ENCODE data around the gene PFKFB4. TPM values are rescaled to one million over a fixed set of nuclear protein-coding genes. Genes with fewer than 3 reads are reported as not detected.
A peak's percentile ranks its signal among the peaks of the same experiment; 100 is the strongest.

PFKFB4 gene
- total RNA-seq, 1 donor from 2014 or later, result 40.3 TPM

DNA sequence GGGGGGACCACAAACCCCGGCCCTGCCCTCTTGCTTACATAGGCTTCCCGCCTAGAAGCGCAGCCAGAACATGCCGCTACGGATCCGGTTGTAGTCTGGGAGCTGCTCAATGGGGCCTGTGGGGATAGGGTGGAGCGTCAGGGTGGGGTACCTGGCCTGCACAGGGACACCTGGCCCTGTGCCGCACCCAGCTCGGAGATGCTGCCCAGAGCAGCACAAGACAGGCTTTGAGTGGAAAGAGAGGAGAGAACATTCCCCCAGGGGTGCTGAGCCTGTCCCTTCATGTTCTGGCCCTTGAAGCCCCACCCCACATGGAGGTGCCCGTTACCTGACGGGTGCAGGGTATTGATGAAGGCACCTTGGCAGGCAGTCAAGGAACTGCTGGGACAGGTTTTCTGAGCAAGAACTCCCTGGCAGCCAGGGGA is 42.5 kb upstream of the PFKFB4 start:
- Mint-ChIP-seq H3K4me3 (ENCODE audit: unreplicated experiment) (no peak overlapping the region), H3K27me3 (ENCODE audit: unreplicated experiment) (peaks cover 11% of the 10 kb centered on the region), H3K4me1 (ENCODE audit: low read depth, unreplicated experiment) (peaks cover 12% of the 10 kb centered on the region), H3K27ac (ENCODE audit: unreplicated experiment) (no peak overlapping the region), H3K36me3 (ENCODE audit: unreplicated experiment) (peaks cover 5% of the 10 kb centered on the region), H3K9me3 (ENCODE audit: unreplicated experiment) (peaks cover 11% of the 10 kb centered on the region)
- DNase-seq, result no peak
- TF ChIP-seq, protein P1, sequence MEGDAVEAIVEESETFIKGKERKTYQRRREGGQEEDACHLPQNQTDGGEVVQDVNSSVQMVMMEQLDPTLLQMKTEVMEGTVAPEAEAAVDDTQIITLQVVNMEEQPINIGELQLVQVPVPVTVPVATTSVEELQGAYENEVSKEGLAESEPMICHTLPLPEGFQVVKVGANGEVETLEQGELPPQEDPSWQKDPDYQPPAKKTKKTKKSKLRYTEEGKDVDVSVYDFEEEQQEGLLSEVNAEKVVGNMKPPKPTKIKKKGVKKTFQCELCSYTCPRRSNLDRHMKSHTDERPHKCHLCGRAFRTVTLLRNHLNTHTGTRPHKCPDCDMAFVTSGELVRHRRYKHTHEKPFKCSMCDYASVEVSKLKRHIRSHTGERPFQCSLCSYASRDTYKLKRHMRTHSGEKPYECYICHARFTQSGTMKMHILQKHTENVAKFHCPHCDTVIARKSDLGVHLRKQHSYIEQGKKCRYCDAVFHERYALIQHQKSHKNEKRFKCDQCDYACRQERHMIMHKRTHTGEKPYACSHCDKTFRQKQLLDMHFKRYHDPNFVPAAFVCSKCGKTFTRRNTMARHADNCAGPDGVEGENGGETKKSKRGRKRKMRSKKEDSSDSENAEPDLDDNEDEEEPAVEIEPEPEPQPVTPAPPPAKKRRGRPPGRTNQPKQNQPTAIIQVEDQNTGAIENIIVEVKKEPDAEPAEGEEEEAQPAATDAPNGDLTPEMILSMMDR (IDR thresholded peaks at IDR 0.05; ENCODE audit: partially characterized antibody, unreplicated experiment), result no peak

GRCh38 chr3:48598323-48599076 is 41.9 kb upstream of the PFKFB4 start:
- Mint-ChIP-seq H3K4me3 (ENCODE audit: unreplicated experiment) (no peak overlapping the region), H3K4me1 (ENCODE audit: low read depth, unreplicated experiment) (peaks cover 12% of the 10 kb centered on the region), H3K9me3 (ENCODE audit: unreplicated experiment) (peaks cover 11% of the 10 kb centered on the region), H3K36me3 (ENCODE audit: unreplicated experiment) (peaks cover 5% of the 10 kb centered on the region), H3K27me3 (ENCODE audit: unreplicated experiment) (peaks cover 13% of the 10 kb centered on the region), H3K27ac (ENCODE audit: unreplicated experiment) (peak overlapping the region; percentile 5)
- TF ChIP-seq, protein P1 (IDR thresholded peaks at IDR 0.05; ENCODE audit: partially characterized antibody, unreplicated experiment), result no peak
- DNase-seq, result no peak

GRCh38 chr3:48597408-48597800 is 40.8 kb upstream of the PFKFB4 start:
- Mint-ChIP-seq H3K36me3 (ENCODE audit: unreplicated experiment) (peaks cover 5% of the 10 kb centered on the region), H3K27ac (ENCODE audit: unreplicated experiment) (peak overlapping the region; percentile 82), H3K27me3 (ENCODE audit: unreplicated experiment) (peaks cover 12% of the 10 kb centered on the region), H3K9me3 (ENCODE audit: unreplicated experiment) (peaks cover 11% of the 10 kb centered on the region), H3K4me1 (ENCODE audit: low read depth, unreplicated experiment) (peaks cover 12% of the 10 kb centered on the region), H3K4me3 (ENCODE audit: unreplicated experiment) (peak overlapping the region; percentile 50)
- TF ChIP-seq, protein P1 (IDR thresholded peaks at IDR 0.05; ENCODE audit: partially characterized antibody, unreplicated experiment), result no peak
- DNase-seq, result peak; percentile 11

- DNase-seq, result peak; percentile 10
- Mint-ChIP-seq H3K27ac (ENCODE audit: unreplicated experiment) (peak overlapping the region; percentile 82), H3K27me3 (ENCODE audit: unreplicated experiment) (peaks cover 12% of the 10 kb centered on the region), H3K4me1 (ENCODE audit: low read depth, unreplicated experiment) (peaks cover 12% of the 10 kb centered on the region), H3K9me3 (ENCODE audit: unreplicated experiment) (peaks cover 9% of the 10 kb centered on the region), H3K4me3 (ENCODE audit: unreplicated experiment) (peak overlapping the region; percentile 50), H3K36me3 (ENCODE audit: unreplicated experiment) (peaks cover 5% of the 10 kb centered on the region)
- TF ChIP-seq, protein P1 (IDR thresholded peaks at IDR 0.05; ENCODE audit: partially characterized antibody, unreplicated experiment), result no peak
These were observed 40.2 kb upstream of the PFKFB4 start for GRCh38 chr3:48596676-48597407.

DNA sequence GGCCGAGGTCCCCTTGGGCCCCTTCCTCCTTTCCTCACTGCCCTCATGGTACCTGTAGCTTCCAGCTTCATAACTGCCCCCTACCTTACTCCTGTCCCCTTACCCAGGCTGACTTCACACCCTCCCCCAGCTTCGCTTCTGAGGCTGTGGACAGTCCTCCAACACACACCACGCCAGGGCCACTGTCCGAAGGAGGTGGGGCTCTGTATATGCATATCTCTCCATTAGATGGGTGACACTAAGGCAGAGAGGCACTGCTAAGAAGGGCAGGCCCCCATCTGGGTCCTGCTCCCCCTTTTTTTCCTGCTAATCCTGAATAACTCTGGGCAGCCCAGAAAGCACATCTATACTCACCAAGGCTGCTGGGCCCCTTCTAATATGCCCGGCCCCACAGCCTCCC is 39.6 kb upstream of the PFKFB4 start:
- Mint-ChIP-seq H3K36me3 (ENCODE audit: unreplicated experiment) (peaks cover 5% of the 10 kb centered on the region), H3K4me3 (ENCODE audit: unreplicated experiment) (peak overlapping the region; percentile 20), H3K4me1 (ENCODE audit: low read depth, unreplicated experiment) (peaks cover 12% of the 10 kb centered on the region), H3K27ac (ENCODE audit: unreplicated experiment) (no peak overlapping the region), H3K9me3 (ENCODE audit: unreplicated experiment) (peaks cover 8% of the 10 kb centered on the region), H3K27me3 (ENCODE audit: unreplicated experiment) (peaks cover 12% of the 10 kb centered on the region)
- DNase-seq, result peak; percentile 11
- TF ChIP-seq, protein P1 (IDR thresholded peaks at IDR 0.05; ENCODE audit: partially characterized antibody, unreplicated experiment), result no peak
